Spleen (tissue), 11 donors: ENCODE data around the gene RPL18. TPM values are rescaled to one million over a fixed set of nuclear protein-coding genes. Genes with fewer than 3 reads are reported as not detected.

Experiments
- DNase-seq: peaks from one replicate; pipeline ENCODE4 v3.0.0-alpha.2; 2020
- H3K27ac ChIP-seq, 8 donors: fragments of 200-600 bp; sonication (generic) in 7 of 8; 1 replicate in 4 of 8; 2 replicates in 4 of 8; pipeline versions ENCODE4 v1.5.0 to v1.8.0; 2016 to 2021; ENCODE audit warnings: inconsistent platforms in 4 of 8, mild to moderate bottlenecking in 4 of 8, moderate library complexity in 1 of 8
- H3K27me3 ChIP-seq, 7 donors: fragments of 200-600 bp; sonication (generic) in 6 of 7; replicated peaks in 1 of 7; 1 replicate in 4 of 7; 2 replicates in 3 of 7; pipeline versions ENCODE4 v1.5.0 to v1.8.0; 2016 to 2021; ENCODE audit warnings: inconsistent platforms in 3 of 7, mild to moderate bottlenecking in 1 of 7
- H3K36me3 ChIP-seq, 6 donors: fragments of 200-600 bp; sonication (generic) in 5 of 6; 1 replicate in 4 of 6; 2 replicates in 2 of 6; pipeline versions ENCODE4 v1.5.0 to v1.8.0; 2016 to 2021; ENCODE audit warnings: inconsistent platforms in 2 of 6
- H3K4me1 ChIP-seq, 6 donors: fragments of 200-600 bp; sonication (generic) in 5 of 6; 1 replicate in 3 of 6; 2 replicates in 3 of 6; pipeline versions ENCODE4 v1.5.0 to v1.8.0; 2016 to 2021; ENCODE audit warnings: inconsistent platforms in 3 of 6
- H3K4me3 ChIP-seq, 8 donors: fragments of 200-600 bp; sonication (generic) in 7 of 8; 1 replicate in 4 of 8; 2 replicates in 4 of 8; pipeline versions ENCODE4 v1.5.0 to v1.8.0; 2016 to 2021; ENCODE audit warnings: inconsistent platforms in 4 of 8, mild to moderate bottlenecking in 4 of 8, moderate library complexity in 2 of 8
- H3K9me3 ChIP-seq, 8 donors: fragments of 200-600 bp; sonication (generic) in 7 of 8; 1 replicate in 4 of 8; 2 replicates in 4 of 8; pipeline versions ENCODE4 v1.5.0 to v1.8.0; 2016 to 2021; ENCODE audit warnings: inconsistent platforms in 4 of 8
- POLR2A ChIP-seq, 3 donors: fragments of 450-650 bp; IDR thresholded peaks; one replicate each; pipeline ENCODE4 v1.5.1; 2017; ENCODE audit warnings: antibody characterized with exemption in 3 of 3, mild to moderate bottlenecking in 1 of 3
- POLR2AphosphoS5 ChIP-seq, 3 donors: sonication (generic); formaldehyde crosslinking; IDR thresholded peaks; one replicate each; pipeline ENCODE4 v1.5.1; 2017; ENCODE audit warnings: antibody characterized with exemption in 3 of 3
- WGBS, 5 donors: extraction: QIAGEN DNeasy Blood & Tissue Kit in 3 of 5; methylation state at CpG; one replicate each; pipeline versions ENCODE4 v1.1.5 to v1.1.7; 2013 to 2018; 5-methylcytosine and 5-hydroxymethylcytosine counted together
- intact Hi-C: fragments of 100-400 bp; cut with DNase I; formaldehyde crosslinking; loops from one replicate; pipeline ENCODE4 v1.15.0; 2023; ENCODE audit warnings: low total_unique reads
- polyA plus RNA-seq, 3 donors: library from polyadenylated mRNA; stranded (reverse); fragments of 200-250 nt; gene quantifications; one replicate each; pipeline ENCODE4 v1.2.1, GENCODE V29; 2013
- total RNA-seq, 7 donors: library from RNA; depleted of rRNA in 3 of 7; stranded (reverse); fragments of >200 nt in 3 of 7; fragmentation: NEBNext Ultra II Directional in 4 of 7; extraction: Animal tissue kit (Norgen Biotek cat#: 25700) in 4 of 7; gene quantifications; one replicate each; pipeline versions ENCODE4 v1.1.0 to v1.2.1, GENCODE V29; 2016 to 2021
- TF ChIP-seq, protein P1 (sequence below), 11 experiments: fragments of 200-600 bp in 7 of 11; fragments of 450-650 bp in 4 of 11; sonication (generic) in 4 of 11; IDR thresholded peaks in 8 of 11; conservative IDR thresholded peaks in 3 of 11; 1 replicate in 7 of 11; 2 replicates in 4 of 11; pipeline versions ENCODE4 v1.4.0 to v1.8.0; 2016 to 2021; ENCODE audit warnings: antibody characterized with exemption in 11 of 11, inconsistent platforms in 4 of 11, mild to moderate bottlenecking in 1 of 11
- donor health status: healthy with polysubstance abuse.
- donor health status: DM: no; HTN: no; CAD: no; lungs with moderate emphysema.
- donor health status: DM: no; HTN: no; CAD: no.
- donor health status: Bipolar disorder and iron deficiency.
- donor health status: healthy.
- donor health status: DM: no; HTN: no; CAD: no.
- donor health status: DM: yes; HTN: yes; CAD: no.

The RPL18 gene
- total and polyA plus RNA-seq, 10 donors: 1,136 to 5,575 (median 2,485) TPM

DNA sequence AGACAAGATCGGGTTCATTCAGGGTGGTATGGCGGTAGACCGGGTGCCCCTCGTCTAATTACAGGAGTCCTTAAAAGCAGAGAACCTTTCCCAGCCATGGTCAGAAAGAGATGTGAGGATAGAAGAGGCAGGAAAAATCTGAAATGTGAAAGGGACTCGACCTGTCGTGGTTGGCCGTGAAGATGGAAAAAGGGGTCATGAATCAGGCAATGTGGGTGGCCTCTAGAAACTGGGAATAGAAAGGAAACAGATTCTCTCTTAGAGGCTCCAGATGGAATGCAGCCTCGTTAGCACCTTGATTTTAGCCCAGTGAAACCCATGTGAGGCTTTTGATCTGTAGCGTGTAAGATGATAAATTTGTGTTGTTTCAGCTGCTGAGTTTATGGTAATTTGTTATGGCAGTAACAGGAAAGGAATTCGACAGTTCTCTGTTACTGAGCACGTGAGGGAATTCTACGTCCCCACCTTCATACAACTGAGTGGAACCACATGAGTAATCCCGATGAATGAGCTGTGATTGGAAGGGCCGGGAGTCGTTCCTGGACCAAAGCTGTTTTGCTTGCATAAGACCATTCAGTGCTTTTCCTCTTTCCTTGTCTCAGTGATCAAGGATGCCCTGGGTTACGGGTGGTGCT is 38.0 kb upstream of the RPL18 start:
- H3K9me3 ChIP-seq: no peaks in the 10 kb centered on the region
- peaks cover 10 to 32% (median 19%) of the 10 kb centered on the region in 6 donors for H3K4me1 ChIP-seq
- H3K27me3 ChIP-seq: no peaks in the 10 kb centered on the region
- no peak overlapping the region for H3K4me3 ChIP-seq
- no peaks in the 10 kb centered on the region for H3K36me3 ChIP-seq
- WGBS, 5 donors: 62 to 78% (median 70%) methylated on average over 16 of the region's 16 CpGs
- intact Hi-C loops: no loop called here
- H3K27ac ChIP-seq: no peak overlapping the region
- TF ChIP-seq POLR2A (IDR thresholded peaks at IDR 0.05) (no peak), POLR2AphosphoS5 (IDR thresholded peaks at IDR 0.05) (no peak)
- TF ChIP-seq, protein P1, sequence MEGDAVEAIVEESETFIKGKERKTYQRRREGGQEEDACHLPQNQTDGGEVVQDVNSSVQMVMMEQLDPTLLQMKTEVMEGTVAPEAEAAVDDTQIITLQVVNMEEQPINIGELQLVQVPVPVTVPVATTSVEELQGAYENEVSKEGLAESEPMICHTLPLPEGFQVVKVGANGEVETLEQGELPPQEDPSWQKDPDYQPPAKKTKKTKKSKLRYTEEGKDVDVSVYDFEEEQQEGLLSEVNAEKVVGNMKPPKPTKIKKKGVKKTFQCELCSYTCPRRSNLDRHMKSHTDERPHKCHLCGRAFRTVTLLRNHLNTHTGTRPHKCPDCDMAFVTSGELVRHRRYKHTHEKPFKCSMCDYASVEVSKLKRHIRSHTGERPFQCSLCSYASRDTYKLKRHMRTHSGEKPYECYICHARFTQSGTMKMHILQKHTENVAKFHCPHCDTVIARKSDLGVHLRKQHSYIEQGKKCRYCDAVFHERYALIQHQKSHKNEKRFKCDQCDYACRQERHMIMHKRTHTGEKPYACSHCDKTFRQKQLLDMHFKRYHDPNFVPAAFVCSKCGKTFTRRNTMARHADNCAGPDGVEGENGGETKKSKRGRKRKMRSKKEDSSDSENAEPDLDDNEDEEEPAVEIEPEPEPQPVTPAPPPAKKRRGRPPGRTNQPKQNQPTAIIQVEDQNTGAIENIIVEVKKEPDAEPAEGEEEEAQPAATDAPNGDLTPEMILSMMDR (IDR thresholded peaks at IDR 0.05 in 8 of 11, conservative IDR thresholded peaks at IDR 0.05 in 3 of 11): no peak
- DNase-seq: no peak

DNA sequence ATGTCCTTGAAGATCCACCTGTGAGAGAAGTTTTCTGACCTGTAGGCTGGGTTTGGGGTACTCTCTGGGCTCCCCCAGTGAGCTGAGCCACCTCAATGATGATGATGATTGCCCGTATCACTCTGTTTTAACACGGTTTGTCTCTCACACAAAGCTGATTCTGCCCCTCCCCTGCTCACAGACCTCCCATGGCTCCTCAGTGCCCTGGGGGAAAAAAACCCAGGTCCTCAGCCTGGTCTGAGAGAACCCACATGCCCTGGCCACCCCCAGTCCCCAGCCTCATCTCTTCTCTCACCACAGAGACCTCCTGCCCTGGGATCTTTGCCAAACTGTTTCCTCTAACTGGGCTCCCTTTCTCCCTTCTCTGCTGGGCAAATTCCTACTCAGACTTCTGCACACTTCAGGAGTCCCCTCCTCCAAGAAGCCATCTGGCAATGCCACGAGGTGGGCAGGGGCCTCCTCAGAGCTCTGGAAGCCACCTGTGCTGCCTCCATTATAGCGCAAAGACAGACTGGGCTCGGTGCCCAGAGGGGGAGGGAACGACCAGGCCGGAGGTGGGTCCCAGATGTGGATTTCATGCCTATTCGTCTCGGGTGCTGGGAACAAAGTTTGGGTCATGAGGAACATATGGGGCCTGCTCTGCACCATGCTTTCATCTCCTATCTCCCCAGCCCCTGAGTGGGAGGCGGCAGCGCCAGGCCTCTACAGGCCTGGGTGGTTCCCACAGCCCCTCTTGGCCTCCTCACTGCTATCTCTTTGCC is 35.5 kb upstream of the RPL18 start:
- Histone ChIP-seq H3K9me3 (no peaks in the 10 kb centered on the region), H3K27ac (no peak overlapping the region), H3K4me3 (no peak overlapping the region), H3K4me1 (peaks cover 3 to 21% (median 6%) of the 10 kb centered on the region in 6 donors), H3K36me3 (no peaks in the 10 kb centered on the region), H3K27me3 (no peaks in the 10 kb centered on the region)
- intact Hi-C loops: no loop called here
- WGBS, 5 donors: 50 to 59% (median 58%) methylated on average over 6 to 11 of the region's 11 CpGs
- DNase-seq: no peak
- no peak for TF ChIP-seq POLR2A (IDR thresholded peaks at IDR 0.05)
- TF ChIP-seq, protein P1 (IDR thresholded peaks at IDR 0.05 in 8 of 11, conservative IDR thresholded peaks at IDR 0.05 in 3 of 11): no peak
- no peak for TF ChIP-seq POLR2AphosphoS5 (IDR thresholded peaks at IDR 0.05)

DNA sequence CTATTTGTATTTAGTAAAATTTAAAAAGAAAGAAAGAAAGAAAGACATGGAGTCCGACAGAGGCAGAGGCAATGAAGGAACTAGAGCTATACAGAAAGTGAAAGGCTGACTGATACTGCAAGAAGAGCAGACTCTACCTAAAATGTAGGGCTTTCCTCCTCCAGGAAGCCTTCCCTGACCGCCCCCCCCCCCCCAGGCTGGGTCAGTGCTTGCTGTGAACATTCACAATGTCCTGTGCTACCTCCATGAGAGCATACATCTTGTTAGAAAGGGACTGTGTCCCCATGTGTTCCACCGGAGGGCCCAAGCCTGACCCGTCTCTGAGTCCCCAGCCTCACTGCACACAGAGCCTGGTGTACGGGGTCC is 32.7 kb upstream of the RPL18 start:
- DNase-seq: no peak
- TF ChIP-seq, protein P1 (IDR thresholded peaks at IDR 0.05 in 8 of 11, conservative IDR thresholded peaks at IDR 0.05 in 3 of 11): no peak
- TF ChIP-seq POLR2AphosphoS5 (IDR thresholded peaks at IDR 0.05) (no peak), POLR2A (IDR thresholded peaks at IDR 0.05) (no peak)
- H3K27me3 ChIP-seq: no peaks in the 10 kb centered on the region
- WGBS, 5 donors: 70 to 91% (median 83%) methylated on average over 5 of the region's 5 CpGs
- H3K9me3 ChIP-seq: no peaks in the 10 kb centered on the region
- H3K4me3 ChIP-seq: no peak overlapping the region
- H3K27ac ChIP-seq: peak overlapping the region in 1 of 8 donors; percentile 2
- intact Hi-C loops: no loop called here
- H3K4me1 ChIP-seq: peaks cover 10 to 48% (median 19%) of the 10 kb centered on the region in 6 donors
- H3K36me3 ChIP-seq: no peaks in the 10 kb centered on the region

DNA sequence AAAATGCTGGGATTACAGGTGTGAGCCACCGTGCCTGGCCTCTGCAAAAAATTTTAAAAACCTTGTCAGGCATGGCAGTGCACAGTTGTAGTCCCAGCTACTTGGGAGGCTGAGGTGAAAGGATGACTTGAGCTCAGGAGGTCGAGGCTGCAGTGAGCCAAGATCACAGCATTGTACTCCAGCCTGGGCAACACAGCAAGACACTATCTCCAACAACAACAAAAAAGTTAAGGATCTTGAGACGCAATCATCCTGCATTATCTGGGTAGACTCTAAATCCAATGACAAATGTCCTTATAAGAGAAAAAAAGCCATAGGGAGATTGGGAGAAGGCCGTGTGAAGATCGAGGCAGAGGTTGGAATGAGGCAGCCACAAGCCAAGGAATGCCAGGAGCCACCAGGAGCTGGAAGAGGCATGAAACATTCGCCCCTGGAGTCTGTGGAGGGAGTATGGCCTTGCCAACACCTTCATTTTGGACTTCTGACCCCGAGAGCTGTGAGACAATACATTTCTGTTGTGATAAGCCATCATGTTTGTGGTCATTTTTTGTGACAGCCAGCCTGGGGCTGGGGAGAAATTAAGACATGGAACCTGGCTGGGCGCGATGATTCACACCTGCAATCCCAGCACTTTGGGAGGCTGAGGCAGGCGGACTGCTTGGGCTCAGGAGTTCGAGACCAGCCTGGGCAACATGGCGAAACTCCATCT is 32.1 kb upstream of the RPL18 start:
- no peak for TF ChIP-seq POLR2A (IDR thresholded peaks at IDR 0.05)
- no peak for TF ChIP-seq POLR2AphosphoS5 (IDR thresholded peaks at IDR 0.05)
- TF ChIP-seq, protein P1 (IDR thresholded peaks at IDR 0.05 in 8 of 11, conservative IDR thresholded peaks at IDR 0.05 in 3 of 11): no peak
- H3K27ac ChIP-seq: no peak overlapping the region
- intact Hi-C loops: no loop called here
- DNase-seq: no peak
- H3K9me3 ChIP-seq: no peaks in the 10 kb centered on the region
- WGBS, 5 donors: 91 to 97% (median 91%) methylated on average over 12 of the region's 12 CpGs
- no peaks in the 10 kb centered on the region for H3K27me3 ChIP-seq
- H3K36me3 ChIP-seq: no peaks in the 10 kb centered on the region
- no peak overlapping the region for H3K4me3 ChIP-seq
- peaks cover 10 to 53% (median 22%) of the 10 kb centered on the region in 6 donors for H3K4me1 ChIP-seq
